Neuronal stem cell (in vitro differentiated cells): ENCODE measurements around the gene BSX. TPM values are rescaled to one million over a fixed set of nuclear protein-coding genes. Genes with fewer than 3 reads are reported as not detected.

ENCODE experiments used
- DNase-seq: peaks from one replicate; pipeline ENCODE4 v3.0.0-alpha.2; 2013; ENCODE audit warnings: low spot score
- H2AFZ ChIP-seq: one replicate; pipeline ENCODE4 v1.6.1; 2013; ENCODE audit warnings: mild to moderate bottlenecking, low read length, inconsistent platforms
- H2AK5ac ChIP-seq: 2 replicates; pipeline ENCODE4 v1.6.1; 2013; ENCODE audit warnings: low read depth, mild to moderate bottlenecking, inconsistent platforms, low read length, moderate library complexity, mixed read lengths
- H2BK120ac ChIP-seq: 2 replicates; pipeline ENCODE4 v1.6.1; 2013; ENCODE audit warnings: low read depth, mild to moderate bottlenecking, inconsistent platforms, low read length, moderate library complexity, mixed read lengths
- H2BK12ac ChIP-seq: one replicate; pipeline ENCODE4 v1.6.1; 2013; ENCODE audit warnings: low read length, inconsistent platforms
- H2BK15ac ChIP-seq: 2 replicates; pipeline ENCODE4 v1.6.1; 2013; ENCODE audit warnings: mild to moderate bottlenecking, low read length, inconsistent platforms, mixed read lengths
- H2BK5ac ChIP-seq: one replicate; pipeline ENCODE4 v1.6.1; 2013; ENCODE audit warnings: inconsistent platforms, mild to moderate bottlenecking, low read length, moderate library complexity
- H3K14ac ChIP-seq: one replicate; pipeline ENCODE4 v1.6.1; 2013; ENCODE audit warnings: low read length, inconsistent platforms
- H3K18ac ChIP-seq: 2 replicates; pipeline ENCODE4 v1.6.1; 2013; ENCODE audit warnings: low read length, inconsistent platforms
- H3K23ac ChIP-seq: 2 replicates; pipeline ENCODE4 v1.6.1; 2013; ENCODE audit warnings: low read depth, mild to moderate bottlenecking, mixed read lengths, low read length, inconsistent platforms; ENCODE audit not compliant: poor library complexity
- H3K27ac ChIP-seq: replicated peaks from 3 replicates; pipeline ENCODE4 v1.5.1; 2013; ENCODE audit warnings: low read length, inconsistent platforms
- H3K27me3 ChIP-seq, 3 experiments: 2 replicates each; pipeline ENCODE4 v1.6.1; 2013; ENCODE audit warnings: low read length in 3 of 3, mild to moderate bottlenecking in 2 of 3, inconsistent platforms in 1 of 3, low read depth in 1 of 3, mixed read lengths in 1 of 3, moderate library complexity in 1 of 3; ENCODE audit not compliant: control insufficient read depth in 3 of 3, insufficient read depth in 3 of 3
- H3K36me3 ChIP-seq, 2 donors: replicated peaks in 1 of 2; 2 replicates each; pipeline ENCODE4 v1.6.1; 2013; ENCODE audit warnings: low read length in 2 of 2; ENCODE audit not compliant: control insufficient read depth in 2 of 2, insufficient read depth in 2 of 2
- H3K4ac ChIP-seq: 2 replicates; pipeline ENCODE4 v1.6.1; 2013; ENCODE audit warnings: inconsistent platforms, mild to moderate bottlenecking, low read length, moderate library complexity
- H3K4me1 ChIP-seq, 2 donors: 1 replicate in 1 of 2; 2 replicates in 1 of 2; pipeline ENCODE4 v1.6.1; 2013; ENCODE audit warnings: low read length in 2 of 2, low read depth in 1 of 2; ENCODE audit not compliant: control insufficient read depth in 2 of 2, insufficient read depth in 1 of 2
- H3K4me2 ChIP-seq: one replicate; pipeline ENCODE4 v1.6.1; 2013; ENCODE audit warnings: mild to moderate bottlenecking, low read length, inconsistent platforms; ENCODE audit not compliant: insufficient read depth, poor library complexity, severe bottlenecking
- H3K4me3 ChIP-seq, 2 donors: 2 replicates each; pipeline ENCODE4 v1.5.1; 2013; ENCODE audit warnings: low read length in 2 of 2, mild to moderate bottlenecking in 2 of 2, inconsistent platforms in 1 of 2, moderate library complexity in 1 of 2
- H3K79me1 ChIP-seq: one replicate; pipeline ENCODE4 v1.6.1; 2013; ENCODE audit warnings: low read depth, mild to moderate bottlenecking, inconsistent platforms, low read length, moderate library complexity
- H3K9ac ChIP-seq: one replicate; pipeline ENCODE4 v1.6.1; 2013; ENCODE audit warnings: mild to moderate bottlenecking, low read depth, low read length, inconsistent platforms; ENCODE audit not compliant: poor library complexity
- H3K9me3 ChIP-seq, 2 donors: replicated peaks in 1 of 2; 2 replicates each; pipeline versions ENCODE3 to v1.6.1; 2013; ENCODE audit warnings: low read length in 2 of 2, mild to moderate bottlenecking in 2 of 2, inconsistent platforms in 1 of 2, low read depth in 1 of 2, mixed read lengths in 1 of 2, moderate library complexity in 1 of 2; ENCODE audit not compliant: control insufficient read depth in 2 of 2, insufficient read depth in 1 of 2
- H4K8ac ChIP-seq: one replicate; pipeline ENCODE4 v1.6.1; 2013; ENCODE audit warnings: low read depth, mild to moderate bottlenecking, inconsistent platforms, low read length, moderate library complexity
- H4K91ac ChIP-seq: one replicate; pipeline ENCODE4 v1.6.1; 2013; ENCODE audit warnings: low read length, low read depth, mild to moderate bottlenecking, inconsistent platforms; ENCODE audit not compliant: poor library complexity
- WGBS, 2 donors: extraction: QIAGEN DNeasy Blood & Tissue Kit; methylation state at CpG; one replicate each; pipeline ENCODE4 v1.1.7; 2013; ENCODE audit warnings: missing lambda C conversion rate in 2 of 2, mixed read lengths in 1 of 2; ENCODE audit not compliant: insufficient read length in 2 of 2, insufficient replicate concordance in 1 of 2; ENCODE audit errors: extremely low coverage in 2 of 2; 5-methylcytosine and 5-hydroxymethylcytosine counted together
- polyA plus RNA-seq, 2 experiments: library from polyadenylated mRNA; stranded (reverse); fragments of 200-250 nt; gene quantifications; one replicate each; pipeline ENCODE4 v1.2.3, GENCODE V29; 2013

The BSX gene
- not detected for polyA plus RNA-seq (2013, experiment 1 of 2)
- not detected for polyA plus RNA-seq (2013, experiment 2 of 2)

GRCh38 chr11:122981388-122982264, at the start of gene BSX:
BSX (minus strand) TSS chr11:122981834; CDS start chr11:122981671, 163 bp downstream.
- H3K9ac ChIP-seq = no peak within 1 kb of the TSS
- H3K4me1 ChIP-seq = peaks cover 0 to 7% of the 10 kb centered on the region in 2 donors
- H2AK5ac ChIP-seq = no peak within 1 kb of the TSS
- peaks cover 45 to 98% (median 85%) of the 10 kb centered on the region in 3 experiments for H3K27me3 ChIP-seq
- no CpG with 5 or more reads among the region's 35 CpGs for WGBS, 2 donors
- H3K9me3 ChIP-seq = peaks cover 0 to 4% of the 10 kb centered on the region in 2 donors
- no peak within 1 kb of the TSS for H2BK12ac ChIP-seq
- H3K4me3 ChIP-seq = peak within 1 kb of the TSS in 1 of 2 donors; percentile 9
- no peak within 1 kb of the TSS for H2AFZ ChIP-seq
- no peak within 1 kb of the TSS for H4K91ac ChIP-seq
- H2BK15ac ChIP-seq = no peak within 1 kb of the TSS
- H3K4me2 ChIP-seq = peak within 1 kb of the TSS; percentile 42
- no peak within 1 kb of the TSS for H2BK120ac ChIP-seq
- no peak within 1 kb of the TSS for H3K23ac ChIP-seq
- H3K27ac ChIP-seq = no peak within 1 kb of the TSS
- H3K18ac ChIP-seq = no peak within 1 kb of the TSS
- H3K14ac ChIP-seq = no peak within 1 kb of the TSS
- peaks cover 1% of the 10 kb centered on the region for H3K79me1 ChIP-seq
- H3K4ac ChIP-seq = no peak within 1 kb of the TSS
- no peak within 1 kb of the TSS for H4K8ac ChIP-seq
- H2BK5ac ChIP-seq = no peak within 1 kb of the TSS
- peak; percentile 88 for DNase-seq
- no peaks in the 10 kb centered on the region for H3K36me3 ChIP-seq

- Histone ChIP-seq H2BK120ac (no peak overlapping the region), H2AFZ (no peak overlapping the region), H2BK12ac (no peak overlapping the region), H3K9me3 (no peaks in the 10 kb centered on the region), H3K27ac (no peak overlapping the region), H3K23ac (no peak overlapping the region), H3K27me3 (peaks cover 0 to 15% (median 0%) of the 10 kb centered on the region in 3 experiments), H3K9ac (no peak overlapping the region), H3K4ac (no peak overlapping the region), H4K91ac (no peak overlapping the region), H3K4me2 (no peak overlapping the region), H2BK5ac (no peak overlapping the region), H3K14ac (no peak overlapping the region), H4K8ac (no peak overlapping the region), H3K79me1 (no peaks in the 10 kb centered on the region), H2BK15ac (no peak overlapping the region), H2AK5ac (no peak overlapping the region), H3K36me3 (no peaks in the 10 kb centered on the region), H3K4me3 (no peak overlapping the region), H3K4me1 (peaks cover 0 to 2% of the 10 kb centered on the region in 2 donors), H3K18ac (no peak overlapping the region)
- WGBS, 2 donors = no CpG with 5 or more reads among the region's 4 CpGs
- DNase-seq = no peak
Observed at GRCh38 chr11:123030517-123030916, 48.9 kb upstream of the BSX start.

- H2BK12ac ChIP-seq = no peak overlapping the region
- peaks cover 0 to 14% (median 0%) of the 10 kb centered on the region in 3 experiments for H3K27me3 ChIP-seq
- no peak overlapping the region for H3K4ac ChIP-seq
- no peak overlapping the region for H2BK5ac ChIP-seq
- no peak overlapping the region for H3K18ac ChIP-seq
- no CpG with 5 or more reads among the region's 2 CpGs for WGBS, 2 donors
- no peak overlapping the region for H3K4me3 ChIP-seq
- DNase-seq = no peak
- no peak overlapping the region for H3K23ac ChIP-seq
- H3K4me1 ChIP-seq = peaks cover 0 to 7% of the 10 kb centered on the region in 2 donors
- H3K9me3 ChIP-seq = no peaks in the 10 kb centered on the region
- H3K14ac ChIP-seq = no peak overlapping the region
- H2BK15ac ChIP-seq = no peak overlapping the region
- no peaks in the 10 kb centered on the region for H3K36me3 ChIP-seq
- no peak overlapping the region for H2BK120ac ChIP-seq
- H2AK5ac ChIP-seq = no peak overlapping the region
- H2AFZ ChIP-seq = no peak overlapping the region
- H3K9ac ChIP-seq = no peak overlapping the region
- no peak overlapping the region for H4K8ac ChIP-seq
- no peak overlapping the region for H3K4me2 ChIP-seq
- no peak overlapping the region for H4K91ac ChIP-seq
- H3K79me1 ChIP-seq = no peaks in the 10 kb centered on the region
- no peak overlapping the region for H3K27ac ChIP-seq
Observed at GRCh38 chr11:123020968-123021367, 39.3 kb upstream of the BSX start.

GRCh38 chr11:123018702-123019101, 37.1 kb upstream of the BSX start:
- no CpG with 5 or more reads among the region's 9 CpGs for WGBS, 2 donors
- peaks cover 0 to 7% of the 10 kb centered on the region in 2 donors for H3K4me1 ChIP-seq
- H2BK15ac ChIP-seq = no peak overlapping the region
- H3K27me3 ChIP-seq = peaks cover 0 to 24% (median 0%) of the 10 kb centered on the region in 3 experiments
- peak overlapping the region; percentile 44 for H2AK5ac ChIP-seq
- H3K4me2 ChIP-seq = no peak overlapping the region
- no peak overlapping the region for H4K91ac ChIP-seq
- no peak overlapping the region for H4K8ac ChIP-seq
- H3K36me3 ChIP-seq = no peaks in the 10 kb centered on the region
- H2BK120ac ChIP-seq = no peak overlapping the region
- DNase-seq = no peak
- no peak overlapping the region for H3K9ac ChIP-seq
- H3K4me3 ChIP-seq = no peak overlapping the region
- no peak overlapping the region for H2BK12ac ChIP-seq
- H2AFZ ChIP-seq = no peak overlapping the region
- H2BK5ac ChIP-seq = no peak overlapping the region
- H3K4ac ChIP-seq = no peak overlapping the region
- H3K23ac ChIP-seq = no peak overlapping the region
- H3K18ac ChIP-seq = peak overlapping the region; percentile 52
- H3K79me1 ChIP-seq = no peaks in the 10 kb centered on the region
- H3K27ac ChIP-seq = no peak overlapping the region
- H3K9me3 ChIP-seq = no peaks in the 10 kb centered on the region
- H3K14ac ChIP-seq = peak overlapping the region; percentile 14
